ENCODE results near the gene ABCA9.

GRCh38 chr17:68993112-68993511, 67.6 kb downstream of the ABCA9 start:
- no peak for TF ChIP-seq EP300 (IDR thresholded peaks at IDR 0.05; ENCODE audit: low read depth)
- TF ChIP-seq, protein P1, sequence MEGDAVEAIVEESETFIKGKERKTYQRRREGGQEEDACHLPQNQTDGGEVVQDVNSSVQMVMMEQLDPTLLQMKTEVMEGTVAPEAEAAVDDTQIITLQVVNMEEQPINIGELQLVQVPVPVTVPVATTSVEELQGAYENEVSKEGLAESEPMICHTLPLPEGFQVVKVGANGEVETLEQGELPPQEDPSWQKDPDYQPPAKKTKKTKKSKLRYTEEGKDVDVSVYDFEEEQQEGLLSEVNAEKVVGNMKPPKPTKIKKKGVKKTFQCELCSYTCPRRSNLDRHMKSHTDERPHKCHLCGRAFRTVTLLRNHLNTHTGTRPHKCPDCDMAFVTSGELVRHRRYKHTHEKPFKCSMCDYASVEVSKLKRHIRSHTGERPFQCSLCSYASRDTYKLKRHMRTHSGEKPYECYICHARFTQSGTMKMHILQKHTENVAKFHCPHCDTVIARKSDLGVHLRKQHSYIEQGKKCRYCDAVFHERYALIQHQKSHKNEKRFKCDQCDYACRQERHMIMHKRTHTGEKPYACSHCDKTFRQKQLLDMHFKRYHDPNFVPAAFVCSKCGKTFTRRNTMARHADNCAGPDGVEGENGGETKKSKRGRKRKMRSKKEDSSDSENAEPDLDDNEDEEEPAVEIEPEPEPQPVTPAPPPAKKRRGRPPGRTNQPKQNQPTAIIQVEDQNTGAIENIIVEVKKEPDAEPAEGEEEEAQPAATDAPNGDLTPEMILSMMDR (IDR thresholded peaks at IDR 0.05), result no peak

Measured in transverse colon (tissue), 3 donors.